GM21447 (cell line): ENCODE measurements around the gene RTN4IP1.

Source experiments
- ATAC-seq: cut with Tn5 transposase; IDR thresholded peaks from one replicate; pipeline ENCODE4 v1.9.1; 2021; ENCODE audit not compliant: unreplicated experiment

RTN4IP1 gene

GRCh38 chr6:106525107-106525881, 104.0 kb downstream of the RTN4IP1 start:
- ATAC-seq: peak; percentile 42

GRCh38 chr6:106522562-106523250, 106.6 kb downstream of the RTN4IP1 start:
- no peak for ATAC-seq
